Eye (tissue), 1 donor: Measurements from ENCODE around the gene DENND2A.
"Not testable (repeated sequence)": the region's sequence is repeated elsewhere in the genome, so short reads cannot be mapped to it uniquely, and the experiment has no call there.

ENCODE experiments used
- DNase-seq: peaks from one replicate; pipeline ENCODE4 v3.0.0-alpha.2; 2015

Gene DENND2A

GRCh38 chr7:140672382-140673062, 31.9 kb upstream of the DENND2A start, which contains the start of gene ADCK2:
Gene ADCK2 (plus strand): TSS chr7:140672945. CDS start chr7:140673331, 386 bp downstream.
- DNase-seq, result peak; percentile 68

DNA sequence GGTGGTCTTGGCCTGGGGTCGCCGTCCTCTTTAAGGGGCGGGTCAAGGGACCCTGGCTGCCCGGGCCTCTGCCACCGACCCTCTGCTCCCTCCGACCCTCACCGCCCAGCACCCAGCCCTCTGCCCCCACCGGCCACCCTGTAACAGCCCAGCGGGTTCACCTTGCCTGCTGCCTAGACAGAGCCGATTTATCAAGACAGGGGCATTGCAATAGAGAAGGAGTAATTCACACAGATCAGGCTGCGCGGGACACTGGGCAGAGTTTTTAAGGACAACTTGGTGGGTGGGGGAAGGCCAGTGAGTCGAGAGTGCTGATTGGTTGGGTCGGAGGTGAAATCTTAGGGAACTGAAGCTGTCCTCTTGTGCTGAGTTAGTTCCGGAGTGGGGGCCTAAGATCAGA, 31.4 kb upstream of the DENND2A start:
- no peak for DNase-seq

DNA sequence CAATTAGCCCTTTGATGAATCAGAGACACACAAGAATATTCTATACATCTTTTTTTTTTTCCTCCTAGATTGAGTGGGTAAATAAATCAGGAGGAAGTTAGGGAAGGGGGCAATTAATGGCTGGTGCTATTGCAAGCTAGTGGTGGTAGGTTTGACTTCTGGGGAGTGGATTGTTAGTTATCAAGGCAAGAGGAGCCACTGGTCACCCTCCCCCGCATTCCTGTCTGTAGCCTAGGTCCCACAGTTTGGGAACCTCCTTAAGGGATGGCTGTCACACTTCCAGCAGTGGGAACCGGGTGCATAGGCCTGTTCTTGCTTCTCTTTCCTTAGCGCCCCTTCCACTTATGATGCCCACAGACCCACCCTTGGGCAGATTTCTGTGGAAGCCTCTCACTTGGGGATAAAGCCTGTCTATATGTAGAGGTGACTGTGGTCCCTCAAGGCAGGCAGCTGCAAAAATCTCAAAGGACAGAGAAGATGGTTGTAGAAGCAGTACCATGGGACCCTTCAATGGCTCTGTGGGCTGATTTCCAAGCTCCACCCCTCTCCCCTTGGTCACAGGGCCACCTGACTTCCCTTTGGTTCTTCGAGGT, 29.8 kb upstream of the DENND2A start:
- no peak for DNase-seq

- not testable (repeated sequence) for DNase-seq
Observed at GRCh38 chr7:140669862-140670261, 29.2 kb upstream of the DENND2A start.

- no peak for DNase-seq
Observed at GRCh38 chr7:140669352-140669751, 28.7 kb upstream of the DENND2A start.

- no peak for DNase-seq
Observed at GRCh38 chr7:140668641-140669040, 28.0 kb upstream of the DENND2A start.

GRCh38 chr7:140667476-140667875, 26.9 kb upstream of the DENND2A start:
- DNase-seq, result no peak

DNA sequence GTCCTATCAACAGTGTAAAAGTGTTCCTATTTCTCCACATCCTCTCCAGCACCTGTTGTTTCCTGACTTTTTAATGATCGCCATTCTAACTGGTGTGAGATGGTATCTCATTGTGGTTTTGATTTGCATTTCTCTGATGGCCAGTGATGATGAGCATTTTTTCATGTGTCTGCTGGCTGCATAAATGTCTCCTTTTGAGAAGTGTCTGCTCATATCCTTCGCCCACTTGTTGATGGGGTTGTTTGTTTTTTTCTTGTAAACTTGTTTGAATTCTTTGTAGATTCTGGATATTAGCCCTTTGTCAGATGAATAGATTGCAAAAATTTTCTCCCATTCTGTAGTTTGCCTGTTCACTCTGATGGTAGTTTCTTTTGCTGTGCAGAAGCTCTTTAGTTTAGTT, 22.3 kb upstream of the DENND2A start:
- DNase-seq, result not testable (repeated sequence)

- no peak for DNase-seq
Observed at GRCh38 chr7:140661124-140661523, 20.5 kb upstream of the DENND2A start.

DNA sequence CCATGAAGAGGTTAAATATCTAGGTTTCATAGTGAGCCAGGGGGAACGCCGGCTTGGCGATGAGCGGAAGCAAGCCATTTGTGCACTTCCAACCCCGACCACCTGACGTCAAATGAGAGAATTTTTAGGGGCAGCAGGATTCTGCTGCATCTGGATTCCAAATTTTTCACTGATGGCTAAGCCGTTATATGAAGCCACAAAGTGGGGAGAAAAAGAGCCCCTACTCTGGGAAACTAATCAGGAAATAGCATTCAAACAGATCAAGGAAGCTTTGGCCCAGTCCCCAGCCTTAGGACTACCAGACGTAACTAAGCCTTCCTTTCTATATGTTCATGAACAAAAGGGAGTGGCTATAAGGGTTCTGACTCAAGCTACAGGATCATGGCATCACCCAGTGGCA, 19.2 kb upstream of the DENND2A start:
- DNase-seq, result no peak

DNA sequence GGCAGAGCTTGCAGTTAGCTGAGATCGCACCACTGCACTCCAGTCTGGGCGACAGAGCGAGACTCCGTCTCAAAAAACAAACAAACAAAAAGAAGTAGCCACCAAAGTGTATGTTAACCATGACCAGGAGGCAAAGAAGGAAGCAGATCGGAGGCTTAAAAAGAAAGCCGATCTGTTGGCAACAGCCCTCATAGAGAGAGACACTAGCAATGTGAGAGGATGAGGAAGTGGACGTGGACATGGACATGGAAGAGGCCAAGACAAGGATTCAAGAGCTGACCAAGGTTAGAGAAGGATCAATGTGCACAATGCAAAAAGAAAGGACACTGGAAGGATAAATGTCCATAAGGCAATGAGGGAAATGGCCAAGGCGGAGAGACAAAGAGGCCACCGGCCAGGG, 17.3 kb upstream of the DENND2A start:
- no peak for DNase-seq

- DNase-seq, result peak; percentile 49
Observed at GRCh38 chr7:140656548-140657515, 16.2 kb upstream of the DENND2A start.

GRCh38 chr7:140655511-140656408, 15.1 kb upstream of the DENND2A start:
- DNase-seq, result no peak

GRCh38 chr7:140654661-140655060, 14.0 kb upstream of the DENND2A start:
- no peak for DNase-seq

DNA sequence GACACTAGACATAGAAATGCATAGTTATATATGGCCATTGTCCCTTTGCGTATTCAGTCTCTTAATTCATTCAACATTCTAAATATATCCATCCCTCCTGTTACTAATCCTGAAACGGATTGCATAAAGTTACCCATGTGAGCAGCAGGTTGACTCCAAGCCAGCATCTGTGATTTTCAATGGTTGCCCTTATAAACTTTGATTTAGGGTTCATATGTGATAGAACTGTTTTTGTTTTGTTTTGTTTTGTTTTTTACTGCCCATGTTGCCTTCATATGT, 13.4 kb upstream of the DENND2A start:
- no peak for DNase-seq

DNA sequence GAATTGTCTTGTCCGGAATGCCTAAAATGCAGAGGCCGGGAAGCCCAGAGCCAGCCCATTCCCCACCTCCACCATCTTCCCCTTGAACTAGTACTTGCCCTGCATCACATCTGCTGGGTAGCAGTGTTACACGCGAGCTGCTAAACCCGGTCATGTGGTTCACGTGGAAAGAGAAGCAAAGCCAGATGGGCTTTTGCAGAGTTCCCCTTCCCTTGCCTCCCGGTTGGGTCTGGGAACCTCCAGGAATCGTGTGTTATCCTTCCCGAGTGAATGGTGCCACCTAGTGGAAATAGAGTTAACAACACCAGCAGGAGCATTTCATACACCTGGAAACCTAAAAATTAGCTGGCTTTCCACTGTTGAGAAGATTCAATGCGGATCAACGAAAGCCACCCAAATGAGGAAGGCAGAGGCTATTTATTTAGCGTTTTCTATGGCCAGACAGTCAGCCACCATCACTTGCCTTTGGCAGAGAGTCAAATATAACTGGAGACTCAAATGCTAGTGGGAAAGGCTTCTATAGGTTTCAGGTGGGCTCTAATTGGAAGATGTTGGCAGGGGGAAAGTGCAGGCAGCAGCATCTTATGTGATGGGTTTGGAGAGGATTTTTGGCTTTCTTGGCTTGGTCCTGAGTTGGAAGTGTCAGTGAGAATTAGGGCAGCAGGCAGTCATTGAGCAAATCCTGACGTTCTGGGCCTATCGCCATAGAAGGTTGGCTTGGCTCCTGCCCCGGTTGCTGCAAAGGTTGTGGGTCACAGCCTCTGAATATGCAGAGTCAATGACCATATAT, 12.9 kb upstream of the DENND2A start:
- DNase-seq, result peak; percentile 95

- no peak for DNase-seq
Observed at GRCh38 chr7:140650367-140650766, 9.8 kb upstream of the DENND2A start.

GRCh38 chr7:140649556-140650205, 9.1 kb upstream of the DENND2A start:
- no peak for DNase-seq

DNA sequence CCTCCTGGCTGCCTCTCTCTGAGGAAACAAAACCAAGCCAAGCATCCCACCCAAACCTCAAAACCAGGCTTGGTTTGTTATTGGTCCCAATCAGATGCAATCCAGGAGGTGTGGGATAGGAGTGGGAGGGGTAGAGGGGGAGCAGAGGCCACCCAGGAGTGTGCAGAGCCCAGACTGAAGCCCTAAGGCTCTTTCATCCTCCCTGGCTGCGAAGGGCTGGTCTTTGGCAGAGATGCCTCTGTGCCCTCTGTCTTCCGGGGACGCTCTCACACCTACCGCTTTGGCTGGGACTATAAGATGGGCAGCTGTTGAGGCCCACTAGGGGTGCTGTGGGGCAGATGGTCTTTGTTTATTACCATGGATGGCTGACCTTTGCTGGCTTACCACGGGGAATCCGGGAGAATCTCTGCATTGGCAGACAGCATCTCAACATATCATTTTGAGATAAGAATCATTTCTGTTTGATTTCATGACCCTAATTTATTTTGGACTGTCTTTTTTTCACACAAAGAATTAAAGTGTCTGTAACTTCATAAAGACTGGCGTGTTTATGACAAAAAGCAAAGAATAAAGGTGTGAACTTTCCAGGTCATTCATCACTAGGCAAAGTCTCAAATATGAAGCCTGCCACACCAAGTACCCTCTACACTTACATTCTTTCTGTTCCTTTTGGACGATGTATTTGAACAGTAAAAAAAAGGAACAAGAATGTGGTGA, 6.5 kb upstream of the DENND2A start:
- DNase-seq, result peak; percentile 93

DNA sequence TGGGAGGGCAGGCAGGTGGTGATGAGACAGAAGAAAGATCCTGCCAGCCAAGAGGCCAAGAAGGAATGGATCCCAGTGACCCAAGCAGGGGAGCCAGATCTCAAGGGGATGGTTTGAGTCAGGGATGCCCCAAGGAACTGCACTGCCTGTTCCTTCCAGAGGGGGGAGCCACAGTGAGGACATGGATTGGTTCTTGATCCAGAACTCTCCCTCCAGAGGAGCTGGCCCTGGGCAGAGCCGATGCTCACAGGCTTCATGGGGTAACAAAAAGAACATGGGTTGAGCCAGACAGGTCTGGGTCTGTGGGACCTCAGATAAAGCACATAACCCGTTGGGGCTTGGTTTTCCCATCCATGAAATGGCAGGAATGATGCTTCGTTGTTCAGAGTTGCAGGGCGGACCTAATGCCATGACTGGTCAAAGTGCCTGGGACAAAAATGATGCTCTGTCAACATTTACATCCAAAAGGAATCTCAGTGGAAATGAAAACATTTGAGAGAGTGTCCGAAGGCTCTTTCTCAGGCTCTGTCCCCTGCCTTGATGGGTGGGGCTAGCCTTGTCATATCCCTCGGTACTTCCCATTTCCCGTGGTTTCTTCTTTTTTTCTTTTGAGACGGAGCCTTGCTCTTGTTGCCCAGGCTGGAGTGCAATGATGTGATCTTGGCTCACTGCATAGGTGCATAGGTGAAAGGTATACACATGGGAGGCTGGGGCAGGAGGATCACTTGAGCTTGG, 4.7 kb upstream of the DENND2A start:
- no peak for DNase-seq
